ENCODE data around the gene KLHL35. TPM values are rescaled to one million over a fixed set of nuclear protein-coding genes. Genes with fewer than 3 reads are reported as not detected.

KLHL35 gene
- total and polyA plus RNA-seq, 2 experiments from 2014 or later = 2.2 to 3.4 TPM

DNA sequence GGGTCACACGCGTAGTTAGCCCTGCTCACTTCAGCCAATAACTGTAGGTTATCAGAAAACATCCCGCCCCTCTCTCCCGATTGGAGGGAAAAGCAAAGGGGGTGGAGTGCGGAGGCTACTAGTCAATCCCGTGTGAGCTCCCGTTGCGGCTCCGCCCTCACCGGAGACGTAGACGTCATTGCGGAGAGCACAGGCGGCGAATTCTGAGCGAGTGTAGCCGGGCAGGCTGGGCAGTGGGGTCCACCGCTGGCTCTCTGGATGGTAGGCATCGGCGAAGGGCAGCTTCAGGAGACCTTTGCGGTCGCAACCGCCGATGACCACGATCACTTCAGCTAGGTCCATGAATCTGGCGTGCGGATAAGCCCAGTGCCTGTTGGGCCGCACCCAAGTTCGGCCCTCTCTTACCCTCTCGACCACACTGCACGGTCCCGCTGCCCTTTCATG is 4.7 kb downstream of the KLHL35 start:
- TF ChIP-seq, protein P1, sequence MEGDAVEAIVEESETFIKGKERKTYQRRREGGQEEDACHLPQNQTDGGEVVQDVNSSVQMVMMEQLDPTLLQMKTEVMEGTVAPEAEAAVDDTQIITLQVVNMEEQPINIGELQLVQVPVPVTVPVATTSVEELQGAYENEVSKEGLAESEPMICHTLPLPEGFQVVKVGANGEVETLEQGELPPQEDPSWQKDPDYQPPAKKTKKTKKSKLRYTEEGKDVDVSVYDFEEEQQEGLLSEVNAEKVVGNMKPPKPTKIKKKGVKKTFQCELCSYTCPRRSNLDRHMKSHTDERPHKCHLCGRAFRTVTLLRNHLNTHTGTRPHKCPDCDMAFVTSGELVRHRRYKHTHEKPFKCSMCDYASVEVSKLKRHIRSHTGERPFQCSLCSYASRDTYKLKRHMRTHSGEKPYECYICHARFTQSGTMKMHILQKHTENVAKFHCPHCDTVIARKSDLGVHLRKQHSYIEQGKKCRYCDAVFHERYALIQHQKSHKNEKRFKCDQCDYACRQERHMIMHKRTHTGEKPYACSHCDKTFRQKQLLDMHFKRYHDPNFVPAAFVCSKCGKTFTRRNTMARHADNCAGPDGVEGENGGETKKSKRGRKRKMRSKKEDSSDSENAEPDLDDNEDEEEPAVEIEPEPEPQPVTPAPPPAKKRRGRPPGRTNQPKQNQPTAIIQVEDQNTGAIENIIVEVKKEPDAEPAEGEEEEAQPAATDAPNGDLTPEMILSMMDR (IDR thresholded peaks at IDR 0.05; ENCODE audit: low read depth, low read length) = no peak
- Histone ChIP-seq H3K36me3 (no peaks in the 10 kb centered on the region), H3K4me1 (ENCODE audit: low read depth) (peaks cover 18% of the 10 kb centered on the region), H3K9me3 (ENCODE audit: low read depth) (no peaks in the 10 kb centered on the region), H3K27me3 (peaks cover 48% of the 10 kb centered on the region), H3K27ac (no peak overlapping the region), H3K4me3 (no peak overlapping the region)
- peak; percentile 44 to 94 for DNase-seq (ENCODE audit: low read depth in 1 of 2, low spot score in 1 of 2)

GRCh38 chr11:75427181-75427580 is 5.8 kb downstream of the KLHL35 start:
- peaks cover 19% of the 10 kb centered on the region for H3K4me1 ChIP-seq (ENCODE audit: low read depth)
- peaks cover 8% of the 10 kb centered on the region for H3K36me3 ChIP-seq

GRCh38 chr11:75426720-75427086 is 6.3 kb downstream of the KLHL35 start:
- no peak overlapping the region for H3K4me3 ChIP-seq
- H3K36me3 ChIP-seq = peaks cover 10% of the 10 kb centered on the region
- no peak for DNase-seq (ENCODE audit: low read depth in 1 of 2, low spot score in 1 of 2)

More at GRCh38 chr11:75427181-75427580, 5.8 kb downstream of the KLHL35 start:
- Histone ChIP-seq H3K4me3 (no peak overlapping the region), H3K9me3 (ENCODE audit: low read depth) (no peaks in the 10 kb centered on the region), H3K27me3 (peaks cover 36% of the 10 kb centered on the region), H3K27ac (no peak overlapping the region)
- no peak for DNase-seq (ENCODE audit: low read depth in 1 of 2, low spot score in 1 of 2)
- TF ChIP-seq, protein P1 (IDR thresholded peaks at IDR 0.05; ENCODE audit: low read depth, low read length) = no peak

GRCh38 chr11:75425422-75425821 is 7.6 kb downstream of the KLHL35 start:
- TF ChIP-seq, protein P1 (IDR thresholded peaks at IDR 0.05; ENCODE audit: low read depth, low read length) = peak; percentile 39
- peaks cover 10% of the 10 kb centered on the region for H3K36me3 ChIP-seq
- DNase-seq (ENCODE audit: low read depth in 1 of 2, low spot score in 1 of 2) = peak in 1 of 2 donors; percentile 34
- no peak overlapping the region for H3K27ac ChIP-seq
- no peak overlapping the region for H3K4me3 ChIP-seq
- H3K4me1 ChIP-seq (ENCODE audit: low read depth) = peaks cover 19% of the 10 kb centered on the region
- peaks cover 19% of the 10 kb centered on the region for H3K27me3 ChIP-seq
- no peaks in the 10 kb centered on the region for H3K9me3 ChIP-seq (ENCODE audit: low read depth)

More at GRCh38 chr11:75426720-75427086, 6.3 kb downstream of the KLHL35 start:
- Histone ChIP-seq H3K4me1 (ENCODE audit: low read depth) (peaks cover 19% of the 10 kb centered on the region), H3K9me3 (ENCODE audit: low read depth) (no peaks in the 10 kb centered on the region), H3K27me3 (peaks cover 32% of the 10 kb centered on the region), H3K27ac (no peak overlapping the region)
- TF ChIP-seq, protein P1 (IDR thresholded peaks at IDR 0.05; ENCODE audit: low read depth, low read length) = no peak

DNA sequence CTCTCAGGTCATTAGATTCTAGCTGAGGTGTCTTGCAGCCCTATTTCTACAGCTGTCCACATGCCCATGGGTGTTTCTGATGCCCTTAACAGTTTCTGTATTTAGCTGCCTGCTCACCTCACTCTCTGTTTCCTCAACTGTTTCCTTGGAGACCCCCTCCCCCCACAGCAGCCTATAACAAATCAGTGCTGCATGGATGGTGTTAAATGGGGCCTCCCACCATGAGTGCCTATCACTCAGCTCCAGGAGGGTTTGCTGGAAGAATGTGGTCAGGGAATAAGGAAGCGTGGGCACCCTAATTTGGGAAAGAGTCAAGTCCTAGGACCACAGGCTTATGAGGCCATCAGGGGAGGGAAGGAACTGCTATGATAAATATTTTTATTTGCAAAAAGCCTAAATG is 8.6 kb downstream of the KLHL35 start:
- TF ChIP-seq, protein P1 (IDR thresholded peaks at IDR 0.05; ENCODE audit: low read depth, low read length) = no peak
- DNase-seq (ENCODE audit: low read depth in 1 of 2, low spot score in 1 of 2) = peak in 1 of 2 donors; percentile 79
- no peaks in the 10 kb centered on the region for H3K9me3 ChIP-seq (ENCODE audit: low read depth)
- H3K4me3 ChIP-seq = no peak overlapping the region
- H3K4me1 ChIP-seq (ENCODE audit: low read depth) = peaks cover 19% of the 10 kb centered on the region
- peaks cover 8% of the 10 kb centered on the region for H3K27me3 ChIP-seq
- peak overlapping the region; percentile 63 for H3K27ac ChIP-seq
- H3K36me3 ChIP-seq = peaks cover 10% of the 10 kb centered on the region
